K562 (cell line): ENCODE data around the gene KLHL29. TPM values are rescaled to one million over a fixed set of nuclear protein-coding genes. Genes with fewer than 3 reads are reported as not detected.
A peak's percentile ranks its signal among the peaks of the same experiment; 100 is the strongest.

Experiments used
- ATAC-seq: fragments of 200-7000 bp; cut with Tn5 transposase; 3 replicates; pipeline ENCODE4 v1.9.1; 2020; ENCODE audit warnings: moderate library complexity
- BruUV-seq: library from RNA; stranded (reverse); fragments of 400-500 nt; replicated peaks from 2 replicates; lab custom pipeline; 2021; lab: Mats Ljungman, UMichigan
- CTCF ChIA-PET: fragments of 300-600 bp; formaldehyde crosslinking; extraction: SDS; loops from one replicate; lab custom pipeline; 2021; ENCODE audit warnings: low intra/inter-chr PET ratio; lab: Yijun Ruan, JAX
- POLR2A ChIA-PET: fragments of 300-600, 350-650 bp; sonication (Branson Sonifier 250); formaldehyde crosslinking; extraction: SDS; loops from one replicate; lab custom pipeline; 2021; ENCODE audit warnings: antibody characterized with exemption, inconsistent platforms; lab: Yijun Ruan, JAX
- DNase-seq, 4 experiments: peaks; one replicate each; pipeline versions ENCODE4 v3.0.0 to v3.0.0-alpha.2; 2011 to 2018; ENCODE audit warnings: low spot score in 3 of 4, mixed read lengths in 3 of 4; ENCODE audit errors: extremely low read depth in 1 of 4
- FAIRE-seq: peaks from 2 replicates; lab custom pipeline; 2011; peaks lifted over from hg19 to GRCh38; lab: Jason Lieb, UNC
- H2AFZ ChIP-seq: 2 replicates; pipeline ENCODE4 v1.6.0; 2011; ENCODE audit warnings: low read depth, low read length, control low read depth, inconsistent platforms
- H3K27ac ChIP-seq: fragments of 200-600 bp; 3 replicates; pipeline ENCODE4 v1.8.0; 2011; ENCODE audit warnings: low read depth, mild to moderate bottlenecking, control low read depth, inconsistent platforms, low read length, moderate library complexity, mixed read lengths; ENCODE audit errors: extremely low read depth
- H3K27me3 ChIP-seq, 2 experiments: fragments of 300-600 bp in 1 of 2; 2 replicates in 1 of 2; 3 replicates in 1 of 2; pipeline versions ENCODE4 v1.6.0 to v1.8.0; 2011; ENCODE audit warnings: inconsistent platforms in 2 of 2, low read length in 2 of 2, mild to moderate bottlenecking in 1 of 2, mixed read lengths in 1 of 2, moderate library complexity in 1 of 2; ENCODE audit not compliant: control insufficient read depth in 2 of 2, insufficient read depth in 2 of 2
- H3K36me3 ChIP-seq: fragments of 300-600 bp; 3 replicates; pipeline ENCODE4 v1.8.0; 2011; ENCODE audit warnings: mild to moderate bottlenecking, low read length, inconsistent platforms; ENCODE audit not compliant: control insufficient read depth, insufficient read depth
- H3K4me1 ChIP-seq, 2 experiments: fragments of 200-600 bp in 1 of 2; replicated peaks in 1 of 2; 2 replicates in 1 of 2; 3 replicates in 1 of 2; pipeline versions ENCODE4 v1.5.1 to v1.8.0; 2011; ENCODE audit warnings: inconsistent platforms in 2 of 2, low read length in 2 of 2, mild to moderate bottlenecking in 1 of 2, mixed read lengths in 1 of 2, moderate library complexity in 1 of 2; ENCODE audit not compliant: control insufficient read depth in 2 of 2, insufficient read depth in 2 of 2
- H3K4me2 ChIP-seq: 2 replicates; pipeline ENCODE4 v1.6.1; 2011; ENCODE audit warnings: low read length, control low read depth, inconsistent platforms, mixed read lengths; ENCODE audit not compliant: insufficient read depth
- H3K4me3 ChIP-seq: fragments of 200-600 bp; sonication (generic), shearing (Covaris generic); 2 replicates; pipeline ENCODE4 v1.5.1; 2016; ENCODE audit warnings: control low read depth, inconsistent platforms
- H3K79me2 ChIP-seq: fragments of 200-600 bp; 3 replicates; pipeline ENCODE4 v1.8.0; 2011; ENCODE audit warnings: low read length, inconsistent platforms; ENCODE audit not compliant: control insufficient read depth, insufficient read depth
- H3K9ac ChIP-seq, 2 experiments: 2 replicates each; pipeline versions ENCODE4 v1.6.0 to v1.6.1; 2011; ENCODE audit warnings: low read depth in 2 of 2, low read length in 2 of 2, control low read depth in 1 of 2, inconsistent platforms in 1 of 2, mild to moderate bottlenecking in 1 of 2, mixed read lengths in 1 of 2; ENCODE audit not compliant: insufficient read depth in 1 of 2
- H3K9me1 ChIP-seq: one replicate; pipeline ENCODE4 v1.6.0; 2011; ENCODE audit warnings: inconsistent platforms, mild to moderate bottlenecking, low read length, moderate library complexity; ENCODE audit not compliant: control insufficient read depth, insufficient read depth
- H3K9me3 ChIP-seq: replicated peaks from 2 replicates; pipeline ENCODE4 v1.5.1; 2011; ENCODE audit warnings: low read depth, low read length, inconsistent platforms; ENCODE audit not compliant: control insufficient read depth, insufficient read depth
- H4K20me1 ChIP-seq: replicated peaks from 2 replicates; pipeline ENCODE4 v1.6.1; 2011; ENCODE audit warnings: low read length, inconsistent platforms, mixed read lengths; ENCODE audit not compliant: control insufficient read depth, insufficient read depth
- CREBBP ChIP-seq: IDR thresholded peaks from one replicate; pipeline ENCODE4 v1.6.1; 2012; ENCODE audit warnings: low read depth, mild to moderate bottlenecking, control low read depth, inconsistent platforms, low read length
- CREM ChIP-seq: IDR thresholded peaks from 2 replicates; pipeline ENCODE4 v1.6.1; 2014; ENCODE audit warnings: antibody characterized with exemption, low read depth
- HDAC3 ChIP-seq: fragments of 450-650 bp; IDR thresholded peaks from 2 replicates; pipeline ENCODE4 v1.6.1; 2018; ENCODE audit warnings: borderline replicate concordance, mild to moderate bottlenecking, moderate library complexity; ENCODE audit not compliant: partially characterized antibody
- MEIS2 ChIP-seq: fragments of 450-650 bp; IDR thresholded peaks from 2 replicates; pipeline ENCODE4 v1.6.1; 2014; ENCODE audit warnings: mild to moderate bottlenecking; ENCODE audit not compliant: partially characterized antibody
- SMC3 ChIP-seq: conservative IDR thresholded peaks from 2 replicates; pipeline ENCODE4 v1.6.1; 2011; ENCODE audit warnings: low read depth, low read length, improper control_type of control experiment; ENCODE audit not compliant: insufficient read depth
- YY1 ChIP-seq, 3 experiments: IDR thresholded peaks; 2 replicates each; pipeline ENCODE4 v1.6.1; 2011; ENCODE audit warnings: low read length in 2 of 3, mild to moderate bottlenecking in 2 of 3, moderate library complexity in 2 of 3, borderline replicate concordance in 1 of 3, control low read depth in 1 of 3, low read depth in 1 of 3; ENCODE audit not compliant: insufficient read depth in 3 of 3, insufficient replicate concordance in 2 of 3, control insufficient read depth in 1 of 3, insufficient read length in 1 of 3; ENCODE audit errors: extremely low read depth in 1 of 3
- ZNF253 ChIP-seq: fragments of 250-450 bp; sonication (Bioruptor Pico); conservative IDR thresholded peaks from 2 replicates; pipeline ENCODE4 v1.6.1; 2021; ENCODE audit warnings: mild to moderate bottlenecking
- WGBS: fragments of 100-300 bp; shearing (Covaris generic); methylation state at CpG from one replicate; pipeline ENCODE4 v1.1.6; 2016; ENCODE audit warnings: low coverage, mixed read lengths; ENCODE audit not compliant: insufficient coverage; ENCODE audit errors: missing lambda C conversion rate; 5-methylcytosine and 5-hydroxymethylcytosine counted together
- in situ Hi-C: fragments of 300-500 bp; cut with MboI; formaldehyde crosslinking; loops from 4 replicates; pipeline ENCODE4 v1.15.0; 2018; ENCODE audit warnings: inconsistent platforms, mixed read lengths
- intact Hi-C: fragments of 100-400 bp; cut with micrococcal nuclease; formaldehyde crosslinking; loops from 2 replicates; pipeline ENCODE4 v1.14.2; 2022
- polyA plus RNA-seq, 8 experiments: library from polyadenylated mRNA; depleted of rRNA in 4 of 8; stranded (reverse) in 5 of 8; unstranded in 3 of 8; fragments of >200 nt; fragmentation: Nextera tagmentation in 2 of 8; fragmentation: Illumina TruSeq in 1 of 8; extraction: Ambion mirVana in 2 of 8; extraction: Trizol in 1 of 8; gene quantifications; 2 replicates each; pipeline versions ENCODE4 v1.2.1 to v1.2.3, GENCODE V29; 2011 to 2014; ENCODE audit warnings: inconsistent platforms in 1 of 8, missing spikeins in 1 of 8
- total RNA-seq, 7 experiments: library from RNA; depleted of rRNA in 6 of 7; stranded (reverse); fragments of >200 nt in 6 of 7; fragmentation: Illumina TruSeq in 2 of 7; extraction: Trizol in 2 of 7; gene quantifications; 2 replicates each; pipeline versions ENCODE4 v1.2.1 to v1.2.3, GENCODE V29; 2011 to 2021; ENCODE audit warnings: low replicate concordance in 1 of 7
- TF ChIP-seq, protein P1 (sequence below): fragments of 450-650 bp; IDR thresholded peaks from 2 replicates; pipeline ENCODE4 v1.6.1; 2016

Gene KLHL29
- total and polyA plus RNA-seq, 9 of the 15 experiments (the other 6 are each of a cell fraction or from before 2014, with no cell fraction given) = 0.03 to 0.31 (median 0.08) TPM; not detected in 1

- Histone ChIP-seq H3K9ac (no peak overlapping the region), H3K4me3 (no peak overlapping the region), H2AFZ (no peak overlapping the region), H3K79me2 (no peaks in the 10 kb centered on the region), H3K27me3 (peaks cover 43 to 83% of the 10 kb centered on the region in 2 experiments), H3K4me2 (no peak overlapping the region), H3K36me3 (no peaks in the 10 kb centered on the region), H3K4me1 (peaks cover 0 to 13% of the 10 kb centered on the region in 2 experiments; a peak in 2 of 5 replicates), H3K27ac (no peak overlapping the region), H3K9me3 (no peaks in the 10 kb centered on the region), H4K20me1 (peaks cover 3% of the 10 kb centered on the region), H3K9me1 (no peaks in the 10 kb centered on the region)
- in situ Hi-C loops = no loop called here
- BruUV-seq = no TSS peak
- intact Hi-C loops = no loop called here
- CTCF ChIA-PET = no interaction called here
- POLR2A ChIA-PET = interaction anchor here (1.2 kb wide), 1 partner anchor 10 kb away, joined by 4 read pairs; no protein-coding TSS in a partner anchor
- FAIRE-seq (no peak), DNase-seq (peak in 1 of 4 experiments; percentile 17), ATAC-seq (peak; percentile 57)
- WGBS = 4% methylated on average over 19 of the region's 19 CpGs
- peak; percentile 9 for TF ChIP-seq MEIS2
- TF ChIP-seq HDAC3 = no peak
- TF ChIP-seq YY1 (IDR thresholded peaks at IDR 0.05; ENCODE audit: borderline replicate concordance in 1 of 3, control insufficient read depth in 1 of 3, extremely low read depth in 1 of 3, insufficient read depth in 3 of 3, insufficient read length in 1 of 3, insufficient replicate concordance in 2 of 3, low read depth in 1 of 3, low read length in 2 of 3) = no peak
- TF ChIP-seq CREBBP = no peak
- 0 out of 2 replicates have a peak, but pooled peaks have one; percentile 2 for TF ChIP-seq CREM
- TF ChIP-seq, protein P1, sequence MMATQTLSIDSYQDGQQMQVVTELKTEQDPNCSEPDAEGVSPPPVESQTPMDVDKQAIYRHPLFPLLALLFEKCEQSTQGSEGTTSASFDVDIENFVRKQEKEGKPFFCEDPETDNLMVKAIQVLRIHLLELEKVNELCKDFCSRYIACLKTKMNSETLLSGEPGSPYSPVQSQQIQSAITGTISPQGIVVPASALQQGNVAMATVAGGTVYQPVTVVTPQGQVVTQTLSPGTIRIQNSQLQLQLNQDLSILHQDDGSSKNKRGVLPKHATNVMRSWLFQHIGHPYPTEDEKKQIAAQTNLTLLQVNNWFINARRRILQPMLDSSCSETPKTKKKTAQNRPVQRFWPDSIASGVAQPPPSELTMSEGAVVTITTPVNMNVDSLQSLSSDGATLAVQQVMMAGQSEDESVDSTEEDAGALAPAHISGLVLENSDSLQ = peak; percentile 30; the same call in 1 of the 2 replicates
- TF ChIP-seq SMC3 = no peak
- no peak for TF ChIP-seq ZNF253 (CRISPR knock-in tag)
Measured at GRCh38 chr2:23658466-23658942, 273.5 kb downstream of the KLHL29 start.
